NCI-H345 treated with DMSO at 0.1 percent for 48 hours (cell line): ENCODE results near the gene C17orf50.

Experiments
- DNase-seq: peaks from one replicate; lab custom pipeline; 2025; ENCODE audit not compliant: unreplicated experiment; lab: John Stamatoyannopoulos, UW

The C17orf50 gene

DNA sequence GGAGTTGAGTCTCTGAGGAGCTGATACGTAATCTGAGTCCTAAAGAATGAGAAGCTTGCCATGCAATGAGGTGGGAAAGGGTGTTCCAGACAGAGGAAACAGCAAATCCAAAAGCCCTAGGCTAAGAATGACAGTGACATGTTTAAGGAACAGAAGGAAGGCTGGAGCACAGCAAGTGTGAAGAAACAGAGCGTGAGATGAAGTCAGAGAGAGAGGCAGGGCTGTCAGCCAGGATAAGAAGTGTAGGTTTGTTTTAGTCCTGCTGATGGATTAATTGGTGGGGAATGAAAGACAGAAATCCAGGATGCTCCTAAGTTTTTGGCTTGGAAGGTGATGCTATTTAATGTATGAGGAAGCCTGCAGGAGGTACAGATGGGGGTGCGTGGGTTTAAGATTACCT is 20.3 kb downstream of the C17orf50 start:
- DNase-seq, result no peak

DNA sequence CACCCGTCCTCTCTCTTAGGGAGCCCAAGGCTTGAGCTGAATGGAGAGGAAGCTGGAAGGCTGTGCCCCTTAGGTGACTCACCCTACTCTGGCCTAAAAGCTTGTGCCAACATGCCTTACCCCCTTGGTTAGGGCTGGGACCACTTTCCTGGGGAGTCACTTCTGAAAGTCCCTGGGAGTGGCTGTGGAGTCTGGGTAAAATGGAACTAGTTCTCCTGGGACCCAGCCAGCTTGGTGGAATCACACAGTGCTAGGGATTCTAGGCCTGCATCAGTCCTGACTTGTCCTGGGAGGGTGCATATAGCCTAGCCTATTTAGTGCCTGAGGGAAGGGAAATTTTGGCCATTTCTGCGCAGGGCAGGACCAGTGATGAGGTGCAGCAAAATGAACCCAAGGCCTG is 24.2 kb downstream of the C17orf50 start:
- no peak for DNase-seq

DNA sequence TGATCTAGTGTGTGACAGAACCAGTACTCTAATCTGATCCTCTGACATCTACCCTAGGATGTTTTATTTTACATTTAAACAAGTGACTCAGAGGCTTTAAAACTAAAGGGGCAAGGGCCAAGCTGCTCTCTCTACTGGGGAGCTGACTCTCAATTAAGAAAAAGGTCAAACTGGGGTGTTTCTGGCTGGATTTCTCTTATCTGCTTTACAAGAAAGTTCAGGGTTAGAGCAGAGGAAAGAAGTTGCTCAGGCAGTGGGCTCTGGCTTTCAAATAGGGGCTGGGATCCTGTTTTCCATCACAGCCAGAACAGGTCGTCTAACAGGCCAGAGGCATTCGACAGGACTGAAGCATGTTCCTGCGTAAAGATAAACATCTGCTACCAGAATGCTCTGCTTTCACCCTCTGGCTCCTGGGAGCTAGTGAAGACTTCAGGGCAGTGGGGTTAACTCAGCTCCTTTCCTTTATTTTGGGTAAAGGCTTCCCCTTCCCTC is 26.3 kb downstream of the C17orf50 start:
- DNase-seq, result no peak

DNA sequence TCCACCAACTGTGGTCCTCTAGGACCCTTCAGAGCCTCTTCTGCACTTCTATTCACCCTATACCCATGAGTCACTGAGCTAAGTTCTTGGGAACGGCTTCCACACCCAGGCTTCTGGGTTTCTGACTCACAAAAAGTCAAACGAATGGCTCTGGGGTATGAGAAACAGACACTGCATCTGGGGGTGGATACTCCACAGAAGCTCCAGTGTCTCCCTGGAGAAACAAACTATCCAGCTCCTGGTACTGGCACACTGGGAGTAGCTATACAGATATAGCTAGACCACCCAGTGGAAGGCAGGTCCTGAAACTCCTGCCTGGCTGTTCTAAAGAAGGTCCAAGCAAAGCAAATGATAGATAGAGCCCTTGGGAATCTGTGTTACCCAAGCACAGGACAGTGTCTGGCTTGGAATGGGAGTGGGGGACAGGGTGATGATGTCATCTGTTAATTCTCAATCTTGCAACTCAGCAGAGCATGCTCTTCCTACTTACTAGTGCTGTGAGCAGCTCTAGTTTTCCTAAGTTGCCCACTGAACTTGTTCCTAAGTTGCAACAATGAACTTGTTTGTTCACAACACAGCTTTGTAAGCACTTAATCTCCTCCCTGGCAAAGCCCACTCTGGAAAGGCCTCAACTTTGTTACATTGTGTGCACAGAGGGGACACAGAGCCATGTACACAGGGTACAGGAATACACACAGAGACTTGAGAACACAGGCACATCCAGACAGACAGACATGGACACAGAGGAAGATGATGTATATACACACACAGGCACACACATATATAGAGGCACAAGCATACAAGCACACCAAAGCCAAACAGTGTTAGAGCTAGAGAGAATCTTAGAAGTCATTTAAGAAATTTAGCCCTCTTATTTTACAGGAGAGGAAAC is 28.0 kb downstream of the C17orf50 start:
- DNase-seq, result no peak

DNA sequence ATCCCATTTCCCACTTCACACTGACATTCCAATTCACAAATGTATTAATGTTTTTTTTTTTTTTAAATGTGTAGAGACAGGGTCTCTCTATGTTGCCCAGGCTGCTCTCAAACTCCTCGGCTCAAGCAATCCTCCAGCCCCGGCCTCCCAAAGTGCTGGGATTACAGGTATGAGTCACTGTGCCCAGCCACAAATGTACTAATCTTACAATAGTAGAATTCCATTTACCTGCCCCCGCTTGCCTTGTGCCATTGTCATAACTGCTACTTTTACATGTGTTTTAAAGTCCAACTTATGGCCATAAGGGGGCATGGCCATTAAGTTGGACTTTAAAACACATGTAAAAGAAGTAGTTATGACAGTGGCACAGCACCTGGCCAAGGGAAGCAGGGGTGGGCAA is 30.2 kb downstream of the C17orf50 start:
- DNase-seq, result no peak

DNA sequence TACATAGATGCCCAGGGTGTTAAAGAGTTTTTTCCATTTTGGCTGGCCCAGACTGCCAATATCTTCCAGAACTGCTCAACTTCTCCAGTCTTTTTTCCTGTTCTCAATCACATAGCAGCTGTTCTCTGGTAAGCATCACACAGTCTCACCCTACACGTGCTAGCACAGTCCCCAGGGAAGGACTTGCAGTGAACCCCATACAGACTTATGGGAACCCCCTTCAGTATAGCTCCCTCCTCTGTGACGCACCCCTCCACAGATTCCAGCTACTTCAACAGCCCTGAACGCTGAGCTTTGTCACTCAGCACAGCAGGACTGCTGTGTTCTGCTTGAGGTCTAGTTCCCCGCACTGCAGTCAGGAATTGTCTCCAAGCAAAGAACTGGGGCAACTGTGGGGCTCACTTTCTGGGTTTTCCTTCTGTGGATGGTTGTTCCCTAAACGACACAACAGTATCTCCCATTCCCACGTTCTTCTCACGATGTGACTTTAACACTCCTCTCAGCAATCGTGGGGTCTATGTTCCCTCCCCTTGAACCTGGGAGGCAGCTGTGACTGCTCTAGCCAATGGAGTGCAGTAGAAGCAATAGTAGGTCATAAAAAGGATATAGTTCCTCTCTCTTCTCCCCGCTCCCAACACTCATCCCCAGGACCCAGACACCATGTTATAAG is 31.1 kb downstream of the C17orf50 start:
- DNase-seq, result no peak

DNA sequence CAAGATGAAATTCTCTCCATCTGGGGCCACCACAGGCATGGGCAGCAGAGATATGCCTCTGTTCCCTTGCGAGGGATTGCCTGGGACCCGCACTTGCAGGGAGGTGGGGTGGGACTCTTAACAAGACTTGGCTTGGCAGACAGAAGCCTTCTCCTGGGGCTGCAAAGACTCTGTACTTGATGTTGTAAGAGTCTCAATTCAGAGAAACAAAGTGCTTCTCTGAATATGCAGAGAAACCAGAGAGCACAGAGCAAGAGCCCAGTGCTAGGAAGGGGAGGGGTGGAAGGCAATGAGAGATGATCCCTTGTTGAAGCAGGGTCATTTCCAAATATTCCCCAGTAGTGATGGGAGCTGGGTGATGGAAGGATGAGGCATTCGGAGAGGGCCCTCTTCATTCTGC is 32.6 kb downstream of the C17orf50 start:
- no peak for DNase-seq

DNA sequence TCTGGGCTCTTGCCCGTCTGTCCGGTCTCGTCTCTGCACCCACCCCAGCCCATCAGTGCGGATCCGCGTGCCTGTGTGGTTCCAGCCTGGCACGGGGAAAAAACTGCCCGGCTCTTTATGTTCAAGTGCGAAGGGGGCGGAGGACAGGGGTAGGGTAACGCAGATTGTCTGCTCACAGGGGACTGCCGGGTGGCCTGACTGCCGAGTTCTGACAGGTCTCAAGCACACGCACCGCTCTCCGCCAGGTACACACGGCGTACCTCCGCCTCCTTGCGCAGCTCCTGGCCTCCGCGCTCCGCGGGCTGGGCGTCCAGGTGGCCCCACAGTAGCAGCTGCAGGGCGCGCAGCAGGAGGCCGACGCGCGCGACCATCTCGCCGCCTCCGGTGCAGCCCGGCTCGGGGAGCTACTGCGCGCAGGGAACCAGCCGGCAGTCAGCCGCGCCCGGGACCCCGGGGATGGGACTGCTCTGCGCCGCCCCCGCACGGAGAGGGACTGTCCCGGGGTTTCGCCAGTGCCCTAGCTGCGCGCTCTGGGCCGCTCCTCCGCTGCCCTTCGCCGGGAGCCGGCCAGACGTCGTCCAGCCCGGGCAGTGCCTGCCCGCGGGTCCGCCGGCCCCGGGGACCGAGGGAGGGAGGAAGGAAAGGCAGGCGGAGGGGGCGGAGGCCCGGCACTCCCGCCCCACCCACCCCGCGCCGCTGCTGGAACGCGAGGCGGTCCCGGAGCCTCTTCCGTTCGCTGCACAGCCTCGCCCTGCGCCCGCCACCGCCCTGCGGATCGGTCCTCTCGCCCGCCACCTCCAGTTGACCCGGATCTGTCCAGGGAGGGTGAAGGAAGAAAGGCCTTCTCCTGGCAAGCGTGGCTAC is 34.6 kb downstream of the C17orf50 start, which contains the start of gene MMP28:
TSS of gene MMP28 (minus strand) at position 635 of the 864 bp plus-strand sequence. CDS start at position 371, 264 bp downstream.
- DNase-seq, result peak; percentile 23

DNA sequence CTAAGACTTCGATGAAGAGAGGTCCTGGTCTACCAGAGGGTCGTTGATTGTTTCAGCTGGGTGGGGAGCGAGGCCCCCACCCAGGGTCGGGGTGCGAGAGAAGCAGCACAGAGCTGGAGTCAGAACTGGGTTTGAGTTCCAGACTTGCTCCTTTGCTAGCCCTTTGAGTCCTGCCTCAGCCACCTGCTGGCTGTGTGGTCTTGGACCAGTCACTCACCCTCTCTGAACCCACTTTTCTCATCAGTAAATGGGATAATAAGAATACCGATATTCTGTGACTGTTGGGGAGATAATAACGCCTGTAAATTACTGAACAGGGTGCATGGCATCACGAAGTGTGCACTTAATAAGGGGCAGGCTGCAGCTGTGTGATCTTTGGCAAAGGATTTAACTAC is 35.2 kb downstream of the C17orf50 start:
- DNase-seq, result no peak

DNA sequence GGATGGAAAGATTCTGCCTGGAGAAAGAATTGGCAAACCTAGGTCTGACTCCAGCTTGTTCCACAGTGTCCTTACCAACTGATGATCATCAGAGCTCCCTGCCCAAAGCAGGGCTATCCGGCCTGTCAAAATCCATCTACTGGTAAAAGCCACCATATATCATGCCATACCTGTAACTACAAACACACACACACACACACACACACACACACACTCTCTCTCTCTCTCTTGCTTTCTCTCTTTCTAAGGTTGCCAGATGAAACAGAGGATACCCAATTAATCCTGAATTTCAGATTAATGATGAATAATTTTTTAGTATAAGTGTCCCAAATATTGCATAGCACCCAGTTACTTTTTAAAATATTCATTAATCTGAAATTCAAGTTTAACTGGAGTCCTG is 36.3 kb downstream of the C17orf50 start:
- DNase-seq, result no peak

DNA sequence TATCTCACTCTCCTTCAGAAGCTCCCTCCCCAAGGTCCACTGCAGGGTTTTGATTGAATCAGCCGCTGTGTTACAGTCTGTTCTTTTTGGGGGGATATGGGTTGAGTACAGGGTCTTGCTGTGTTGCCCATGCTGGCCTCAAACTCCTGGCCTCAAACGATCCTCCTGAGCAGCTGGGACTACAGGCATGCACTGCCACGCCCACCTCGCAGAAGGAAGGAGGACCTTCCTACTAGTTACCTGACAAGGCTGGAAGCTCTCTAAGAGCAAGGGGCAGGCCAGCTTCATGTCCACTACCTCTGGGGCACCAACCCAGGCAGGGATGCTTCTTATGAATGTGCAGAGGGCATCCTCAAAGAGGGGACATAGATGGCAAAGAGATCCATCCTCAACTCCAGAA is 36.7 kb downstream of the C17orf50 start:
- DNase-seq, result no peak

DNA sequence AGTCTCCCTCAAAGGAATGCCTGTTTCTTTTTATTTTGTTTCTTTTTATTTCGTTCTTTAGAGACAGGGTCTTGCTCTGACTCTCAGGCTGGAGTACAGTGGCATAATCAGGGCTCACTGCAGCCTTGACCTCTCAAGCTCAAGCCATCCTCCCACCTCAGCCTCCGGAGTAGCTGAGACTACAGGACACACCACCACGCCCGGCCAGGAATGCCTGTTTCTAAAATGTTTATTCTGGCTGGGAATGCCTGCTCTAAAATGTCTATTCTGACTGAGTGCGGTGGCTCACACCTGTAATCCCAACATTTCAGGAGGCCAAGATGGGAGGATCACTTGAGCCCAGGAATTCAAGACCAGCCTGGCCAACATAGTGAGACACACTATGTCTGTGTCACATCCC is 37.2 kb downstream of the C17orf50 start:
- DNase-seq, result no peak

DNA sequence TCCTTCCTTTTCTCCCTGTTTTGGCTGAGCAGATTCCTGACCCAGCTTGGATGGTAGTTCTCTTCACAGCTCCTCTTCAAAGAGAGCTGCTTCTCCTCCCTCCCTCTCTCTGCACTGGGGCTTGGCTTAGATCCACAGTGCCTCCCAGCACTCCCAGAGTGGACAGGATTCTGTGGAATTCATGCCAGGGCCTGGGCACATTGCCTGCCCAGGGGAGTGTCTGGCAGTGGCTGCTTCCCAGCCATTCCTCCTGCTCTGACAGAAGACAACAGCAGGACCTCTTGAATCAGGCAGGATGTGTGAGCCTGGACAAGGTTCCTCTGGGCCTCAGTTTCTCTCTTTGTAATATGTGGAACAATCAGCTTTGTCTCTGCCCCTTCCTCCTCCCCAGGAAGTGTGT is 39.3 kb downstream of the C17orf50 start:
- no peak for DNase-seq

DNA sequence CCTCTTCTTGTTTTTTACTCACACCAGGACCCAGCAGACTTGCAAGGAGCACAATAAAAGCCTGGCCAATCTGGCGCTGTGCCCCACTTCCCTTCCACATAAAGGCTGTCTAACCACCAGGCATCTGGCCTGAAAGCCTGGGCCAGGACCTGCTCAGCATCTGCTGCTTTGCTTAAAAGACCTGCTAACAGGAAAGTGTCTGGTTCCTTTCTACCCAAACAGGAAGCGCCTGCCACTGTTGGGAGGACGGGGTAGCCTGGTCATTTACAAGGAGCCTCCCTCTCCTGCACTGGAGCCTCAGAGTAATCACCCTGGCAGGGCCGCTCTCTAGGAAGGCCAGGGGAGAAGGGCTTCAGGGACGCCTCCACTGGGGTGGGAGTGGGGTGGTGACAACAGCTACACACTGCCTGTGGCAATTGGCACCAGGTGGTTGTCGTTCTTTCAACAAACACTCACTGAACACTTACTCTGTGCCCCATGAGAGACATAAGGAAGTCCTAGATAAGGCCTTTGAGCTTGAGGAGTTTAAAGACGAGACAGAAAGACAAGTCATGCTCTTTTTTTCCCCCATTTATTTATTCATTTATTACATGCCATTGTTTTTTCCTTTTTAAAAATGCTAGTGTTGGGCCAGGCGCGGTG is 41.0 kb downstream of the C17orf50 start:
- DNase-seq, result no peak

DNA sequence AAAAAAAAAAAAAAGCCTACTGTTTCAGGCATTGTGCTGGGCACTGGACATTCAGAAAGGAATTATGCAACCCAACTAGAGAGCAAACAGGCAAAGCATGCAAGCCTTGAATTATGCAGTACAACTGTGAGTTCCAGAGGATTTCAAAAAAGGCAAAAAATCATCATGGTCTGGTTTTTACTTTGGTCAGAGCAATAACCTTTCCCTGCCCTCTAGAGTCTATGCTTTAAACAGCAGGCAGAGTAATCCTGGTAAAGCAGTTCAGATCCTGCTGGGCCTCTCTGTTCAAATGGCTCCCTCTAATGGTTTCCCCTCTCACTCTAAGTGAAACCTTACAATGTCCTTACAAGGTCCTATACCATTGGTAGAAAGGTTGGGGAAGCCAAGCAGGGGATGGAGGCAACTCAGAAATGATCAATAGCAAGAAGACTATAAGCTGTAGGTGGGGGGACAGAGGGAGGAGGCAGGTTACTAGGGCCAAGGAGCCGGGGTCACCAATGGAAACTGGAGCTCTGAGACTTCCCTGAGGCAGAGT is 44.0 kb downstream of the C17orf50 start:
- DNase-seq, result peak; percentile 71

DNA sequence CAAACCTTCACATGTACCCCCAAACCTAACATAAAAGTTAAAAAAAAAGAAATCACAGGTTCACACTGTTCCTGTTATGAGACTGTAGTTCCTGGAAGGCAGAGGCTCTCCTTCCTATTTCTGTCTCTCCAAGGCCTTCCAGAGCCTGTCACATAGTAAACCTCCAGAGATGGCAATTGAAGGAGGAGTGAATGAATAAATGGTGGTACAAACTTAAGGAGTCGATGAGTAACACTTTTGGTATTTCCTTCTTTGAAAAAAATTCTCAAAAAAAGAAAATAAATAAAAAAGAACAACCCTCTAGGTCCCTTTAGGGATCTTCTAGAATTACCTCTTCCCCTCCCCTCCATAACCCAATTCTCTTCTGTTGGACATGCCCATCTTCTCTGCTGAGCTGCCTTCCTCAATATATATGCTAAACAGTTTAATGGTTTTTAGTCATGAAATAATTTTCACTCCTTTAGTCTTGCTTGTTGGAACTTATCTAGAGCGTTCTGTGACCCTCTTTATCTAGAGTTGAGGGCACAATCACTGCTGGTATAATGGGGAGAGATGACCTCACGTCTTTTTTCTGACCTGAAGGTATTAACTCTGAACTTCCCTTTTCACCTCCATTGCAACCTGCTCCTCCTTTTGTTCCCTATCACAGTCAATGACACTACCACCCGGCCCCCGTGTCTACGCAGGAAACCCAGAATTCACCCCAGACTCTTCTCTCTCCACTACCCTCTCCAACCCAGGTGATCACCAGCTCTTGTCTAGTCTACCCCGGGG is 46.9 kb downstream of the C17orf50 start:
- DNase-seq, result no peak

DNA sequence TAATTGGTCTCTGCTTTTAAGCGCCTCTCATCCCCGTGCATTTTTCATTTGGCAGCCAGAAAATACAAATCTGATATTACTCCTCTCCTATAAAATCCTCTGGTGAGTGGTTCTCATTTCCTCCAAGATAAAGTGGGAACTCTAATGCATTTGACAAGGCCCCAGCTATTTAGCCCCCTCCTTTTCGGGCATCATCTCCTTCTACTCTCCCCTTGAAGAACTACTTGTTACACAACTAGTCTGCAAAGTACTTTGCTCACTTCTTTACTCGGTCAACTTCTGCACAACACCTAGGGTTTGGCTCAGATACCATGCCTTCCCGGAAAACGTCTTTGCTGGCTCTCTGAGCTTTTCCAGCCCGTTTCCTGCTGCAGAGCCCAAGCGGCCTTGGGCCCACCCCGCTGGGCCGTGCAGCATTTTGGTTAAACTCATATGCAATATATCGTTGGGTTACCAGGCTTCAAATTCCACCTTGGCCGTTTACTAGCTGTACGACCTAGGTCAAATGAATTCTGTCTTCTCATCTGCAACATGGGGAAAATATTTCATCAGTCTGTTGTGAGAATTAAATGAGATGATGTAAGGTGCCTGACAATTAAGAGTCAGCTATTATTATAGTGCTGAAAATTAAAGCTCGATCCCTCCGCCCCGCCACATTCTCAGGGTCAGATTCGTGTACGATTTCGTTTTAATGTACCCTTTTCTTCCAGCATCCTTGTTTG is 47.7 kb downstream of the C17orf50 start:
- DNase-seq, result no peak

DNA sequence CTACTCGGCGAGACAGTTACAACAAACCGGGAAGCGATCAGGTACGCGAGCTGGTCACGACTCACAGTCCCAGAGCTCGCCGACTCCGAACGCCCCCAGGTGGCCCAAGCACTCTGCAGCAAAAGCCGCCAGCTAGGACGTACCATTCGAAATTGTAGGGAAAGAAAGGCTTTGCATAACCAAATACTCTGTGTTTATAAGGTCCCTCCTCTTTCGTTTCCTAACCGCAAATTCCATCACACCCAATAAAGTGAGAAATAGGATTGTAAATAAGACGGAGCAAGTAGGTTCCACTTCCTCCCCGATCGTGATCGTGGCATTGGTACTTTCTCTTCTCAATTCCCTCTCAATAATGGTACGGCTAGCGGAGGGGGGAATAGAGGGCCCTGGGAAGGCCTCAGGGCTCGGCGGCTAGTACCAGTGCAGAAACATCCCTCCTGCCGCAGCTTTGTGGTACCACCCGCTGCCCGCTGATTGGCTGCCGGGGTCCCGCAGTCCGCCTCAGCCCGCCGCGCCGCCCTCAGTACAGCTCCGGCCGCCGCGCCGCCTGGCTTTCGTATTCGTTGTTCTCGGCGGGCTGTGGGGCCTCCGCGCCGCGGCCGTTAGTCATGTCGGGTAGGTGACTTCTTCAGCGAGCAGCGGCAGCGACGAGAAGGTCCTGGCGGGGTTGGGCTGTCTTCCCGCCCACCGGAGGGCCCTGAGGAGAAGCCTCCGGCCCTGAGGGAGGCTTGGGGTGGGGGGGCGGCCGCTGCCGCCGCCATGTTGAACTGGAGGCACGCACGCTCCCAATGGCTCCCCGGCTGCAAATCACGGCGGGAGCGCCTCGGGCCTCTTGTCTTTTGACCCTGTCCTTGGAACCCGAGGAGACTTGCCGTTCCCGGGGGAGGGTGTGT is 48.5 kb downstream of the C17orf50 start, which contains the start of gene TAF15:
TSS of gene TAF15 (plus strand) at position 523 of the 893 bp plus-strand sequence. CDS start at position 609, 86 bp downstream.
- DNase-seq, result peak; percentile 99
